H1 (cell line): ENCODE results near the gene CDKN1B. TPM values are rescaled to one million over a fixed set of nuclear protein-coding genes. Genes with fewer than 3 reads are reported as not detected.

ENCODE experiments used
- CTCF ChIA-PET: fragments of 300-600 bp; sonication (Branson Sonifier 250); formaldehyde crosslinking; loops from one replicate; lab custom pipeline; 2021; ENCODE audit not compliant: partially characterized antibody; lab: Charles Lee
- POLR2A ChIA-PET: fragments of 300-600 bp; sonication (Branson Sonifier 250); formaldehyde crosslinking; loops from one replicate; lab custom pipeline; 2021; ENCODE audit warnings: inconsistent platforms; ENCODE audit not compliant: partially characterized antibody; lab: Charles Lee
- DNase-seq, 2 experiments: peaks; one replicate each; pipeline versions ENCODE4 v3.0.0 to v3.0.0-alpha.2; 2010 to 2022; ENCODE audit warnings: low spot score in 2 of 2, low read depth in 1 of 2, mixed read lengths in 1 of 2
- FAIRE-seq: peaks from 2 replicates; lab custom pipeline; 2011; peaks lifted over from hg19 to GRCh38; lab: Jason Lieb, UNC
- H2AFZ ChIP-seq: 2 replicates; pipeline ENCODE4 v1.8.1; 2012; ENCODE audit warnings: low read length, inconsistent platforms
- H2AK5ac ChIP-seq: 2 replicates; pipeline ENCODE4 v1.6.1; 2013; ENCODE audit warnings: low read depth, low read length
- H2BK120ac ChIP-seq: replicated peaks from 2 replicates; pipeline ENCODE3; 2013; ENCODE audit warnings: low read depth, low read length, inconsistent platforms
- H2BK12ac ChIP-seq: 2 replicates; pipeline ENCODE4 v1.6.1; 2013; ENCODE audit warnings: low read depth, low read length
- H2BK15ac ChIP-seq: 2 replicates; pipeline ENCODE4 v1.6.1; 2013; ENCODE audit warnings: low read length
- H2BK20ac ChIP-seq: 2 replicates; pipeline ENCODE4 v1.6.1; 2013; ENCODE audit warnings: low read length
- H2BK5ac ChIP-seq: 2 replicates; pipeline ENCODE4 v1.6.1; 2013; ENCODE audit warnings: low read depth, low read length
- H3K14ac ChIP-seq: 2 replicates; pipeline ENCODE4 v1.6.1; 2013; ENCODE audit warnings: inconsistent platforms; ENCODE audit not compliant: insufficient read length
- H3K18ac ChIP-seq: 2 replicates; pipeline ENCODE4 v1.6.1; 2013; ENCODE audit warnings: low read length; ENCODE audit errors: extremely low read depth
- H3K23ac ChIP-seq: 2 replicates; pipeline ENCODE4 v1.6.1; 2013; ENCODE audit warnings: inconsistent platforms; ENCODE audit not compliant: insufficient read length
- H3K23me2 ChIP-seq: 2 replicates; pipeline ENCODE4 v1.6.1; 2013; ENCODE audit warnings: low read depth, low read length
- H3K27ac ChIP-seq: 2 replicates; pipeline ENCODE4 v1.6.1; 2011; ENCODE audit warnings: low read depth, low read length, inconsistent platforms
- H3K27me3 ChIP-seq, 4 experiments: replicated peaks in 1 of 4; 1 replicate in 1 of 4; 2 replicates in 3 of 4; pipeline versions ENCODE4 v1.6.1 to v1.8.1; 2011 to 2013; ENCODE audit warnings: low read length in 3 of 4, mild to moderate bottlenecking in 3 of 4, inconsistent platforms in 2 of 4, mixed read lengths in 2 of 4, moderate library complexity in 1 of 4; ENCODE audit not compliant: control insufficient read depth in 3 of 4, insufficient read depth in 3 of 4; ENCODE audit errors: extremely low read depth in 1 of 4
- H3K36me3 ChIP-seq, 4 experiments: 2 replicates each; pipeline versions ENCODE4 v1.6.1 to v1.8.1; 2011 to 2013; ENCODE audit warnings: mild to moderate bottlenecking in 4 of 4, low read length in 3 of 4, moderate library complexity in 2 of 4, control low read depth in 1 of 4, inconsistent platforms in 1 of 4; ENCODE audit not compliant: insufficient read depth in 4 of 4, control insufficient read depth in 2 of 4
- H3K4ac ChIP-seq: replicated peaks from 2 replicates; pipeline ENCODE3; 2013; ENCODE audit warnings: low read length, low read depth, mixed read lengths, inconsistent platforms; ENCODE audit not compliant: insufficient read length
- H3K4me1 ChIP-seq, 4 experiments: replicated peaks in 1 of 4; 1 replicate in 1 of 4; 2 replicates in 3 of 4; pipeline versions ENCODE4 v1.6.1 to v1.8.1; 2011 to 2013; ENCODE audit warnings: low read length in 3 of 4, inconsistent platforms in 2 of 4, mixed read lengths in 1 of 4; ENCODE audit not compliant: insufficient read depth in 4 of 4, control insufficient read depth in 3 of 4
- H3K4me2 ChIP-seq, 2 experiments: 2 replicates each; pipeline versions ENCODE4 v1.6.1 to v1.8.1; 2011 to 2013; ENCODE audit warnings: low read depth in 2 of 2, low read length in 2 of 2, control low read depth in 1 of 2, inconsistent platforms in 1 of 2, mild to moderate bottlenecking in 1 of 2; ENCODE audit not compliant: insufficient read depth in 1 of 2
- H3K4me3 ChIP-seq, 4 experiments: fragments of 200-600, 300-600 bp in 1 of 4; sonication (generic), shearing (Covaris generic), sonication (Bioruptor Twin) in 1 of 4; 2 replicates each; pipeline versions ENCODE4 v1.5.1 to v1.8.1; 2011 to 2016; ENCODE audit warnings: low read length in 4 of 4, low read depth in 3 of 4, control low read depth in 2 of 4, inconsistent platforms in 2 of 4, mild to moderate bottlenecking in 2 of 4, mixed read lengths in 1 of 4, moderate library complexity in 1 of 4; ENCODE audit not compliant: insufficient read depth in 2 of 4; ENCODE audit errors: extremely low read depth in 1 of 4
- H3K56ac ChIP-seq: replicated peaks from 2 replicates; pipeline ENCODE3; 2013; ENCODE audit warnings: low read depth, mild to moderate bottlenecking, mixed read lengths, low read length, inconsistent platforms; ENCODE audit not compliant: insufficient read length
- H3K79me1 ChIP-seq: 2 replicates; pipeline ENCODE4 v1.6.1; 2013; ENCODE audit warnings: low read depth, low read length, control low read depth
- H3K79me2 ChIP-seq, 2 experiments: 2 replicates each; pipeline versions ENCODE4 v1.6.1 to v1.8.1; 2012 to 2013; ENCODE audit warnings: low read length in 2 of 2, mild to moderate bottlenecking in 2 of 2, inconsistent platforms in 1 of 2; ENCODE audit not compliant: insufficient read depth in 2 of 2, control insufficient read depth in 1 of 2
- H3K9ac ChIP-seq, 4 experiments: replicated peaks in 1 of 4; 1 replicate in 1 of 4; 2 replicates in 3 of 4; pipeline versions ENCODE4 v1.6.1 to v1.8.1; 2011 to 2013; ENCODE audit warnings: low read depth in 3 of 4, low read length in 3 of 4, control low read depth in 2 of 4, mild to moderate bottlenecking in 2 of 4, moderate library complexity in 2 of 4, inconsistent platforms in 1 of 4; ENCODE audit errors: extremely low read depth in 1 of 4
- H3K9me3 ChIP-seq, 2 experiments: 2 replicates each; pipeline versions ENCODE4 v1.6.1 to v1.8.1; 2012 to 2013; ENCODE audit warnings: mild to moderate bottlenecking in 2 of 2, moderate library complexity in 2 of 2, control low read depth in 1 of 2, inconsistent platforms in 1 of 2, low read depth in 1 of 2, low read length in 1 of 2, mixed read lengths in 1 of 2; ENCODE audit not compliant: insufficient read depth in 2 of 2
- H4K20me1 ChIP-seq, 2 experiments: replicated peaks in 1 of 2; 2 replicates each; pipeline versions ENCODE3 to v1.8.1; 2011 to 2013; ENCODE audit warnings: inconsistent platforms in 2 of 2, low read length in 2 of 2, mild to moderate bottlenecking in 1 of 2; ENCODE audit not compliant: insufficient read depth in 2 of 2, control insufficient read depth in 1 of 2
- H4K5ac ChIP-seq: 2 replicates; pipeline ENCODE4 v1.6.1; 2013; ENCODE audit warnings: low read length, low read depth, mixed read lengths, inconsistent platforms; ENCODE audit not compliant: insufficient read length
- H4K8ac ChIP-seq: 2 replicates; pipeline ENCODE4 v1.8.0; 2013; ENCODE audit warnings: mild to moderate bottlenecking, moderate library complexity, low read length, inconsistent platforms; ENCODE audit not compliant: insufficient read depth; ENCODE audit errors: extremely low read depth
- H4K91ac ChIP-seq: replicated peaks from 2 replicates; pipeline ENCODE3; 2013; ENCODE audit warnings: low read length, mixed read lengths, inconsistent platforms; ENCODE audit not compliant: insufficient read length
- BACH1 ChIP-seq: IDR thresholded peaks from 2 replicates; pipeline ENCODE4 v1.6.1; 2012; ENCODE audit warnings: low read length, improper control_type of control experiment
- EZH2 ChIP-seq: fragments of 200-600 bp; sonication (generic); IDR thresholded peaks from 2 replicates; pipeline ENCODE4 v1.7.1; 2012; ENCODE audit warnings: low read depth, mild to moderate bottlenecking, moderate library complexity, low read length, inconsistent platforms; ENCODE audit not compliant: severe bottlenecking
- HDAC2 ChIP-seq, 2 experiments: fragments of 300-600 bp in 1 of 2; sonication (generic) in 1 of 2; IDR thresholded peaks; 2 replicates each; pipeline ENCODE4 v1.6.1; 2011 to 2012; ENCODE audit warnings: low read depth in 2 of 2, low read length in 2 of 2, mild to moderate bottlenecking in 2 of 2, moderate library complexity in 2 of 2, borderline replicate concordance in 1 of 2, inconsistent platforms in 1 of 2
- MAX ChIP-seq: IDR thresholded peaks from 2 replicates; pipeline ENCODE4 v1.6.1; 2012; ENCODE audit warnings: inconsistent platforms
- PHF8 ChIP-seq: fragments of 200-600 bp; sonication (generic); conservative IDR thresholded peaks from 2 replicates; pipeline ENCODE4 v1.7.1; 2012; ENCODE audit warnings: low read depth, mild to moderate bottlenecking, inconsistent platforms, low read length, moderate library complexity
- RAD21 ChIP-seq, 2 experiments: IDR thresholded peaks in 1 of 2; conservative IDR thresholded peaks in 1 of 2; 2 replicates each; pipeline ENCODE4 v1.6.1; 2011; ENCODE audit warnings: low read depth in 2 of 2, low read length in 2 of 2, improper control_type of control experiment in 1 of 2, inconsistent platforms in 1 of 2, mild to moderate bottlenecking in 1 of 2, moderate library complexity in 1 of 2
- RXRA ChIP-seq: IDR thresholded peaks from 2 replicates; pipeline ENCODE4 v1.6.1; 2011; ENCODE audit warnings: low read depth, mild to moderate bottlenecking, low read length, moderate library complexity; ENCODE audit not compliant: insufficient read depth
- TAF7 ChIP-seq: optimal IDR thresholded peaks from 2 replicates; pipeline ENCODE3; 2011; ENCODE audit warnings: low read depth, mild to moderate bottlenecking, inconsistent platforms, low read length, moderate library complexity, borderline replicate concordance
- TEAD4 ChIP-seq: IDR thresholded peaks from 2 replicates; pipeline ENCODE4 v1.6.1; 2012; ENCODE audit warnings: low read depth, low read length, inconsistent platforms, mixed read lengths
- WGBS, 2 experiments: shearing (Covaris generic) in 1 of 2; methylation state at CpG; one replicate each; pipeline versions ENCODE4 v1.1.6 to v1.1.7; 2013 to 2015; ENCODE audit warnings: low lambda C conversion rate in 2 of 2, mixed read lengths in 2 of 2, inconsistent platforms in 1 of 2, low coverage in 1 of 2, missing lambda C conversion rate in 1 of 2; ENCODE audit not compliant: insufficient replicate concordance in 2 of 2, insufficient coverage in 1 of 2, insufficient read length in 1 of 2; ENCODE audit errors: extremely low coverage in 1 of 2, missing lambda C conversion rate in 1 of 2; 5-methylcytosine and 5-hydroxymethylcytosine counted together
- polyA plus RNA-seq, 7 experiments: library from polyadenylated mRNA; depleted of rRNA in 3 of 7; stranded (reverse) in 5 of 7; unstranded in 2 of 7; fragments of >200 nt in 5 of 7; fragments of 200-250 nt in 2 of 7; gene quantifications; 1 replicate in 5 of 7; 2 replicates in 1 of 7; 4 replicates in 1 of 7; pipeline versions ENCODE4 v1.2.1 to v1.2.3, GENCODE V29; 2011 to 2013; ENCODE audit warnings: missing spikeins in 2 of 7, mixed read lengths in 2 of 7
- total RNA-seq: library from RNA; stranded (reverse); fragmentation: NEBNext Ultra II Directional; extraction: Animal tissue kit (Norgen Biotek cat#: 25700); gene quantifications from 2 replicates; pipeline ENCODE4 v1.2.1, GENCODE V29; 2021

Gene CDKN1B
- total and polyA plus RNA-seq, 2 of the 8 experiments (the other 6 are each of a cell fraction or from before 2014, with no cell fraction given), result 6.5 to 27.2 TPM

DNA sequence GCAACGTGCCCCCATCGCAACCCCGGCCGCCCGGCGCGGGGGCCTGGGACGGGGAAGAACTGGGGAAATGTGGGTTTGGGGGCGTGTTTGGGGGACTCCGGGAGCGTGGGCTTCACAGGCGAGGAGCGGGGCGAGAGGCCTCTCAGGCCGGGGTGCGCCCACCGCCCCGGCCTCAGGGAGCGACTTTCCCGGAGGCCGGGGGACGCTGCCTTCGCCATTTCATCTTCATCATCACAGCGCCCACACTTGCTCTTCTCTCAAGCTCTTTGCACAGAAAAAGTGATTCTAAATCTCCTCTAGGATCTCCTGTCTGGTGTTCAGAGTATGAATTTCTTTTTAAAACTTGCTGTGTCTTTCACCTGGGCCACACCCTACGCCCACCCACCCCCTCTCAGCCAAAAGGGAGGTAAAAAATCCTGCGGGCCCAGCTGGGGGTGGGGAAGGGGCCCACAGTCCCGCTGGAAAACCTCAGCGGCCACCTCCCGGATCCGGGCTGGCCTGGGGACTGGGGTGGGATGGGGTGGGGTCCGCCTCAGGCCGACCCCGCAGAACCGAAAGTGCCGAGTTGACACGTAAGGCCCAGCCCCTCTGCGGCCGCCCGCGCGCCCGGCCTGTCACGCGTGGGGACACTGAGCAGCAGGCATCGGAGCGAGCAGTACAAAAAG lies 7.4 kb downstream of the CDKN1B start:
- Histone ChIP-seq H4K20me1 (peaks cover 0 to under 1% of the 10 kb centered on the region in 2 experiments), H3K79me2 (peaks cover under 1 to 10% of the 10 kb centered on the region in 2 experiments; a peak in 3 of 4 replicates), H2AK5ac (no peak overlapping the region), H3K9ac (peak overlapping the region; percentile 77 to 87 (median 82)), H3K27ac (peak overlapping the region; percentile 88; the same call in 1 of the 2 replicates), H2BK15ac (no peak overlapping the region), H2BK20ac (no peak overlapping the region), H4K91ac (peak overlapping the region; percentile 96), H3K4me2 (peak overlapping the region; percentile 67 to 95), H4K8ac (peak overlapping the region; percentile 97), H3K4ac (peak overlapping the region; percentile 69), H3K27me3 (peaks cover 0 to 2% (median 0%) of the 10 kb centered on the region in 4 experiments; a peak in 1 of 7 replicates), H2BK12ac (0 out of 2 replicates have a peak overlapping the region, but pooled peaks have one; percentile 33), H3K23me2 (peaks cover 13% of the 10 kb centered on the region; the same call in 1 of the 2 replicates), H2BK5ac (peak overlapping the region; percentile 89), H3K56ac (peak overlapping the region; percentile 84), H3K14ac (no peak overlapping the region), H4K5ac (peak overlapping the region; percentile 97), H3K79me1 (no peaks in the 10 kb centered on the region), H2BK120ac (peak overlapping the region; percentile 64), H3K9me3 (no peaks in the 10 kb centered on the region), H3K4me3 (peak overlapping the region; percentile 74 to 98 (median 88)), H3K18ac (peak overlapping the region; percentile 96), H3K23ac (no peak overlapping the region), H3K4me1 (peaks cover 0 to 8% (median under 1%) of the 10 kb centered on the region in 4 experiments; a peak in 5 of 7 replicates), H2AFZ (no peak overlapping the region), H3K36me3 (peaks cover 0 to 31% (median 10%) of the 10 kb centered on the region in 4 experiments; a peak in 6 of 8 replicates)
- WGBS, 2 experiments, result 1% methylated on average over 22 of the region's 46 CpGs; no CpG with 5 or more reads in 1 of the 2 experiments
- ChIA-PET CTCF (interaction anchor here (1.3 to 3.8 kb wide), 2 partner anchors 12 kb away, joined by 4 to 23 read pairs; no protein-coding TSS in a partner anchor), POLR2A (interaction anchor here (0.6 to 4.5 kb wide), 10 partner anchors 10 to 458 kb away, joined by 3 to 51 read pairs (median 4); partner anchors contain the start of genes BORCS5 and LRP6)
- FAIRE-seq, result no peak
- peak; percentile 34 for TF ChIP-seq TAF7
- no peak for TF ChIP-seq EZH2
- TF ChIP-seq BACH1, result peak; percentile 38; the same call in 1 of the 2 replicates
- TF ChIP-seq HDAC2 (IDR thresholded peaks at IDR 0.05; ENCODE audit: borderline replicate concordance in 1 of 2, low read depth in 2 of 2, low read length in 2 of 2), result 0 out of 4 replicates have a peak, but pooled peaks have one; percentile 4 to 37
- TF ChIP-seq TEAD4, result no peak
- TF ChIP-seq MAX, result peak; percentile 20; the same call in 1 of the 2 replicates
- TF ChIP-seq RAD21 (IDR thresholded peaks at IDR 0.05 in 1 of 2, conservative IDR thresholded peaks at IDR 0.05 in 1 of 2; ENCODE audit: low read depth in 2 of 2, low read length in 2 of 2), result no peak
- TF ChIP-seq RXRA, result no peak
- no peak for TF ChIP-seq PHF8
- DNase-seq, result peak in 1 of 2 experiments; percentile 61
